Left lung (tissue), 10 donors: ENCODE results near the gene PER1. TPM values are rescaled to one million over a fixed set of nuclear protein-coding genes. Genes with fewer than 3 reads are reported as not detected.

Experiments
- ATAC-seq: fragments of 200-7000 bp; cut with Tn5 transposase; one replicate; pipeline ENCODE4 v1.9.1; 2020; ENCODE audit warnings: moderate library complexity
- DNase-seq, 4 donors: peaks; one replicate each; pipeline ENCODE4 v3.0.0-alpha.2; 2013 to 2020
- H3K27ac ChIP-seq, 2 donors: fragments of 200-600 bp; sonication (generic) in 1 of 2; one replicate each; pipeline versions ENCODE4 v1.5.0 to v1.8.0; 2020 to 2021
- H3K27me3 ChIP-seq, 2 donors: fragments of 200-600 bp; sonication (generic) in 1 of 2; one replicate each; pipeline versions ENCODE4 v1.5.0 to v1.8.0; 2020 to 2021
- H3K36me3 ChIP-seq, 2 donors: fragments of 200-600 bp; sonication (generic) in 1 of 2; one replicate each; pipeline versions ENCODE4 v1.5.0 to v1.8.0; 2020 to 2021
- H3K4me1 ChIP-seq, 2 donors: fragments of 200-600 bp; one replicate each; pipeline ENCODE4 v1.8.0; 2021
- H3K4me3 ChIP-seq, 2 donors: fragments of 200-600 bp; sonication (generic) in 1 of 2; one replicate each; pipeline versions ENCODE4 v1.5.0 to v1.8.0; 2020 to 2021; ENCODE audit warnings: mild to moderate bottlenecking in 1 of 2
- H3K9me3 ChIP-seq, 2 donors: fragments of 200-600 bp; sonication (generic) in 1 of 2; one replicate each; pipeline versions ENCODE4 v1.5.0 to v1.8.0; 2020 to 2021
- CTCF ChIP-seq, 2 donors: fragments of 200-600 bp; sonication (generic) in 1 of 2; IDR thresholded peaks; one replicate each; pipeline versions ENCODE4 v1.5.0 to v1.8.0; 2021; ENCODE audit warnings: antibody characterized with exemption in 2 of 2
- intact Hi-C, 2 donors: fragments of 100-400 bp; cut with DNase I; formaldehyde crosslinking; loops; one replicate each; pipeline versions ENCODE4 v1.11.2 to v1.14.2; 2022
- polyA plus RNA-seq, 6 donors: library from polyadenylated mRNA; unstranded; fragments of 120-200 nt; gene quantifications; one replicate each; pipeline ENCODE4 v1.2.1, GENCODE V29; 2013; ENCODE audit not compliant: insufficient read length in 6 of 6
- total RNA-seq, 2 donors: library from RNA; stranded (reverse); fragmentation: NEBNext Ultra II Directional; extraction: Animal tissue kit (Norgen Biotek cat#: 25700); gene quantifications; one replicate each; pipeline ENCODE4 v1.2.1, GENCODE V29; 2021
- donor health status: DM: no; HTN: yes; CAD: no.
- donor health status: DM: no; HTN: no; CAD: no.

The PER1 gene
- total and polyA plus RNA-seq, 8 donors = 28.0 to 111 (median 61.2) TPM

DNA sequence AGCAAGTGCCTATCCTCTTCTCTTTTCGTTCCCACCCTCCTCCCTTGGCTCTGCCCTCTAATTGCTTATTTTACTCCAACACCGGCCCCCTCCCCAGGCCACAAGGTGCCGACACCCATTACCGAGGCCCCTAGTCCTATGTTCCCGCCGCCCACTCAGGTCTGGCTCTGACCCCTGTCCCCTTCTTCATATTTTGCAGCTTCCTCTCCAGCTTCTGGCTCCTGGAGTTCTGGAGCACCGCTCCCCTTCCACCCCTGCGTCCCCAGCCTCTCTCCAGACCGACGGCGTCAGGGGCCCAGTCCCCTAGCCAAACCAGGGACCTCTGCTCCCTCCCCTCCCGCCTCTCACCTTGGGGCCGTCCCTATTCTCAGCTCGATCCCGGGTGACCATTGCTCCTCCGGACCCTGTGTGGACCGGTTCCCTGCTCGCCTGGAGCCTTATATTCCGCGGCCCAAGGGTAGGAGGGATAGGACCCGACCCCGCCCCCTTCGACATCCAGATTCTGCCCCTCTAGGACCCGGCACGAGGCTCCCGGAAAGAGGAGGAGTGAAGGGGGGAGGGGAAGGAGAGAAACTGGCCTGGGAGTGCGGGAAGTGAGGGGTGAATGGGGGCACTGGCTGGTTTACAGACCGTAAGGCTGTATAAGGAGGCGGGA is 28.4 kb downstream of the PER1 start, which contains the start of gene HES7:
Gene HES7, minus strand, starts transcription at position 412 of the 655 bp plus-strand sequence. Its CDS starts 22 bp downstream, at position 390.
- Histone ChIP-seq H3K36me3 (no peaks in the 10 kb centered on the region), H3K4me1 (peaks cover 37 to 86% of the 10 kb centered on the region in 2 donors), H3K27me3 (peaks cover 28 to 86% of the 10 kb centered on the region in 2 donors), H3K27ac (no peak within 1 kb of the TSS), H3K9me3 (no peaks in the 10 kb centered on the region), H3K4me3 (peak within 1 kb of the TSS; percentile 33 to 49)
- peak in 1 of 4 donors; percentile 60 for DNase-seq
- intact Hi-C loops = loop anchor here in 1 of 2 donors (10.0 kb wide), 1 partner anchor 61 kb away; no protein-coding TSS in a partner anchor
- no peak for TF ChIP-seq CTCF (IDR thresholded peaks at IDR 0.05)
- no peak for ATAC-seq

DNA sequence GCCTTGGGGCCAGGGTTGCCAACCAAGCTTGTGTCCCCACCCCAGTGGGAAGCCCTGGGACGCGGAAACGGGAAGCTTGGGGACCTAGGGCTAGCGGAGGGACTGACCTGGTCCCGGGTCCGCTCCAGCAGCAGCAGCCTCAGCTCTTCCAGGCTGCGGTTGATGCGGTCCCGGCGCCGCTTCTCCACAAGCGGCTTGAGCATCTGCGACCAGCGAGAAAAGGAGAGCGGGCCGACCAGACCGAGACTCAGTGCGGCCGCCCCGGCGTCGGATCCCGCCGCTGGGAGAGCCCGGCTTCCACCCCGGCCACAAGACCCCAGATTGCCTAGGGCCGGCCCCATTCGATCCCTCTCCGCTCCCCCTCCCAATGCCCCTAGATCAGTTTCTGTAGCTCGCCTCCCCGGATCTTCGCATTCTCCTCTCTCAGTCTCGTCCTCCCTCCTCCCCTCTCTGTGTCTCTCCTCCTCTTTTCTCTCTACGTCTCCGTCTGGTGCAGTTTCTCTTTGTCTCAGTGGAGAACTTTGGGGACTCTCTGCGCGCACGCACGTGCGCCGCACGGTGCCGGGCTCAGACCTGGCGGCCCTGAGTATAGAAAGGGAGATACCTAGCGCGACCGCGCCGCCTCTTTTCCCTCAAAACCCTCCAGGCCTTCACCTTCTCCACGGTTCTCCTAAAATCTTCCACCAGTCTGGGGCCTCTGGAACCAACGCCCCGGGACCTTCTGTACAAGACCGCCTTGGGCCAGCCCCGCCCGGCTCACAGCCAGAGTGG is 29.1 kb downstream of the PER1 start:
- H3K9me3 ChIP-seq = no peaks in the 10 kb centered on the region
- peaks cover 41 to 93% of the 10 kb centered on the region in 2 donors for H3K4me1 ChIP-seq
- intact Hi-C loops = loop anchor here in 1 of 2 donors (10.0 kb wide), 1 partner anchor 62 kb away; no protein-coding TSS in a partner anchor
- H3K27ac ChIP-seq = no peak overlapping the region
- H3K4me3 ChIP-seq = peak overlapping the region; percentile 33 to 49
- H3K27me3 ChIP-seq = peaks cover 28 to 85% of the 10 kb centered on the region in 2 donors
- no peaks in the 10 kb centered on the region for H3K36me3 ChIP-seq
- no peak for TF ChIP-seq CTCF (IDR thresholded peaks at IDR 0.05)
- no peak for ATAC-seq
- DNase-seq = peak in 1 of 4 donors; percentile 80

DNA sequence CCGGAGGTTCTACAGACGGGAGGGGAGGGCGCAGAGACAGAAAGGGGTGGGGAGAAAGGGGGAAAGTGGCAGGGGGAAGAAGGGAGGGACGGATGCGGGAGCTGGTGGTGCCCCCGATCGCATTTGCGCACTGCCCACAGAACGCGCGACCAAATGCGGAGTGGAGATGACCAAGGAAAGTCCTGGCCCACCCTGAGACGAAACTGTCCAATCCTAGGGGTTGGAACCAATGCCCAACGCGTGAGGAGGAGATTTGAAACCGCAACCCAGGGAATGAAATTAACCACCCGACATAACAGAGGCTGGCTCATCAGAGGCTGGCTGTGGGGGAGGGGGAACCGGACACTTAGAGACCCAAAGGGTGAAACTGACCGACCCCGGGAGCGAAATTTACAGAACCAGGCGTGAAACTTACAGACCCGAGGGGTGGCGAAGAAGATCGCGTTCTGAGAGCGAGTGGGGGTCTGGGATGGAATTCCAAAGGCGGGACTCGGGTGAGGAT is 29.7 kb downstream of the PER1 start:
- Histone ChIP-seq H3K36me3 (no peaks in the 10 kb centered on the region), H3K4me3 (peak overlapping the region; percentile 33 to 49), H3K27ac (no peak overlapping the region), H3K27me3 (peaks cover 30 to 85% of the 10 kb centered on the region in 2 donors), H3K9me3 (no peaks in the 10 kb centered on the region), H3K4me1 (peaks cover 41 to 97% of the 10 kb centered on the region in 2 donors)
- intact Hi-C loops = loop anchor here in 1 of 2 donors (10.0 kb wide), 1 partner anchor 62 kb away; no protein-coding TSS in a partner anchor
- ATAC-seq = no peak
- no peak for DNase-seq
- no peak for TF ChIP-seq CTCF (IDR thresholded peaks at IDR 0.05)

- ATAC-seq = peak; percentile 19
- H3K27ac ChIP-seq = no peak overlapping the region
Measured at GRCh38 chr17:8121681-8122421, 30.4 kb downstream of the PER1 start.

More at GRCh38 chr17:8121681-8122421, 30.4 kb downstream of the PER1 start:
- Histone ChIP-seq H3K9me3 (no peaks in the 10 kb centered on the region), H3K4me1 (peaks cover 41 to 96% of the 10 kb centered on the region in 2 donors), H3K4me3 (peak overlapping the region; percentile 33 to 49), H3K27me3 (peaks cover 36 to 85% of the 10 kb centered on the region in 2 donors), H3K36me3 (no peaks in the 10 kb centered on the region)
- peak; percentile 15 to 30 for TF ChIP-seq CTCF (IDR thresholded peaks at IDR 0.05)
- intact Hi-C loops = loop anchor here in 1 of 2 donors (10.0 kb wide), 1 partner anchor 63 kb away; no protein-coding TSS in a partner anchor
- DNase-seq = peak in 2 of 4 donors; percentile 74 to 85
